Ishikawa (cell line): ENCODE results near the gene GATC.

Experiments used
- CEBPB ChIP-seq: IDR thresholded peaks from 2 replicates; pipeline ENCODE4 v1.6.1; 2012
- CREB1 ChIP-seq: IDR thresholded peaks from 2 replicates; pipeline ENCODE4 v1.6.1; 2012; ENCODE audit warnings: low read depth
- EGR1 ChIP-seq: IDR thresholded peaks from 2 replicates; pipeline ENCODE4 v1.6.1; 2012
- EP300 ChIP-seq: IDR thresholded peaks from 2 replicates; pipeline ENCODE4 v1.6.1; 2012; ENCODE audit warnings: borderline replicate concordance
- FOXM1 ChIP-seq: IDR thresholded peaks from 2 replicates; pipeline ENCODE4 v1.6.1; 2012; ENCODE audit warnings: low read depth, borderline replicate concordance
- MAX ChIP-seq: IDR thresholded peaks from 2 replicates; pipeline ENCODE4 v1.6.1; 2012
- NFIC ChIP-seq: IDR thresholded peaks from 2 replicates; pipeline ENCODE4 v1.6.1; 2012
- RAD21 ChIP-seq: IDR thresholded peaks from 2 replicates; pipeline ENCODE4 v1.6.1; 2012; ENCODE audit warnings: low read depth
- REST ChIP-seq: IDR thresholded peaks from 2 replicates; pipeline ENCODE4 v1.6.1; 2012; ENCODE audit warnings: low read depth, mild to moderate bottlenecking
- TAF1 ChIP-seq: IDR thresholded peaks from 2 replicates; pipeline ENCODE4 v1.6.1; 2012; ENCODE audit warnings: low read depth, mild to moderate bottlenecking
- TCF12 ChIP-seq: IDR thresholded peaks from 2 replicates; pipeline ENCODE4 v1.6.1; 2012; ENCODE audit warnings: low read depth
- TEAD4 ChIP-seq: IDR thresholded peaks from 2 replicates; pipeline ENCODE4 v1.6.1; 2012
- USF1 ChIP-seq: IDR thresholded peaks from 2 replicates; pipeline ENCODE4 v1.6.1; 2012
- YY1 ChIP-seq: IDR thresholded peaks from 2 replicates; pipeline ENCODE4 v1.6.1; 2012; ENCODE audit warnings: low read depth
- ZBTB7A ChIP-seq: IDR thresholded peaks from 2 replicates; pipeline ENCODE4 v1.6.1; 2012; ENCODE audit warnings: low read depth

GATC gene

GRCh38 chr12:120463712-120464111, 17.5 kb downstream of the GATC start:
- no peak for TF ChIP-seq FOXM1
- no peak for TF ChIP-seq CEBPB
- no peak for TF ChIP-seq RAD21
- TF ChIP-seq TAF1: no peak
- no peak for TF ChIP-seq ZBTB7A
- TF ChIP-seq TCF12: no peak
- TF ChIP-seq NFIC: no peak
- no peak for TF ChIP-seq EGR1
- TF ChIP-seq REST: no peak
- TF ChIP-seq MAX: no peak
- TF ChIP-seq TEAD4: no peak
- TF ChIP-seq YY1: no peak
- TF ChIP-seq EP300: no peak
- TF ChIP-seq USF1: no peak
- no peak for TF ChIP-seq CREB1

- TF ChIP-seq ZBTB7A (no peak), USF1 (no peak), TAF1 (no peak), RAD21 (no peak), EP300 (no peak), CREB1 (no peak), YY1 (no peak), MAX (no peak), TEAD4 (no peak), CEBPB (no peak), NFIC (no peak)
Observed at GRCh38 chr12:120465756-120466155, 19.5 kb downstream of the GATC start.

GRCh38 chr12:120466560-120467315, 20.5 kb downstream of the GATC start:
- TF ChIP-seq TCF12 (no peak), RAD21 (peak; percentile 30; the same call in 1 of the 2 replicates)

- TF ChIP-seq CREB1: no peak
- TF ChIP-seq TCF12: no peak
- TF ChIP-seq TEAD4: no peak
- no peak for TF ChIP-seq EP300
Observed at GRCh38 chr12:120467439-120467838, 21.2 kb downstream of the GATC start.

GRCh38 chr12:120468325-120468820, 22.1 kb downstream of the GATC start:
- TF ChIP-seq CEBPB (no peak), EGR1 (no peak), CREB1 (no peak), TEAD4 (no peak)

- TF ChIP-seq CEBPB (no peak), REST (no peak), TCF12 (no peak), ZBTB7A (no peak), TAF1 (no peak; the same call in 1 of the 2 replicates), NFIC (no peak), TEAD4 (no peak), RAD21 (no peak), CREB1 (no peak), USF1 (no peak), EGR1 (no peak), YY1 (no peak), EP300 (no peak), MAX (no peak), FOXM1 (no peak)
Observed at GRCh38 chr12:120468821-120469449, 22.7 kb downstream of the GATC start.
